ENCODE results near the gene FAM3B.

DNA sequence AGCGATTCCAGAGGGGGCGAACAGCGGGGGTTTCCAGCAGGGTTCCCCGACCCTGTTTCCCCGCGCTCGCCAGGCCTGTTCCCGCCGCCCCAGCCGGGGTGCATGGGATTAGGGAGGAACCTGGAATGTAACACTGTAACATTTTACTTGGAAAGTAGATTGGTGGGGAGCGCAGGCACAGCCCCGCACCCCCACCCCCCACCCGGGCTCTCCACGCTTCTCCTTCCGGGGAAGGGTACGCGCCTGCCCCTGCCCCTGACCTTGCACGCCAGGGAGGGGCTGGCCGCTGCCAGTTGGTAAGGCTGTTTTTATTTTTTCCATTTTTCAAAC is 427 bp downstream of the FAM3B start:
- TF ChIP-seq POLR2AphosphoS5 (IDR thresholded peaks at IDR 0.05) (no peak), CTCF (IDR thresholded peaks at IDR 0.05) (no peak)

Data from transverse colon (tissue), 4 donors.